NB4 (cell line): ENCODE data around the gene PRDX4.

Experiments used
- MYC ChIP-seq: IDR thresholded peaks from 2 replicates; pipeline ENCODE4 v1.6.1; 2011; ENCODE audit warnings: low read depth, low read length
- POLR2A ChIP-seq: IDR thresholded peaks from 2 replicates; pipeline ENCODE4 v1.6.1; 2011; ENCODE audit warnings: mild to moderate bottlenecking; ENCODE audit not compliant: insufficient read length; ENCODE audit errors: extremely low read depth
- TF ChIP-seq, protein P1 (sequence below): IDR thresholded peaks from one replicate; pipeline ENCODE4 v1.5.1; 2012; ENCODE audit warnings: low read depth, low read length
- TF ChIP-seq, protein P2 (sequence below): IDR thresholded peaks from 2 replicates; pipeline ENCODE4 v1.6.1; 2011; ENCODE audit warnings: low read depth, low read length

- TF ChIP-seq, protein P1, sequence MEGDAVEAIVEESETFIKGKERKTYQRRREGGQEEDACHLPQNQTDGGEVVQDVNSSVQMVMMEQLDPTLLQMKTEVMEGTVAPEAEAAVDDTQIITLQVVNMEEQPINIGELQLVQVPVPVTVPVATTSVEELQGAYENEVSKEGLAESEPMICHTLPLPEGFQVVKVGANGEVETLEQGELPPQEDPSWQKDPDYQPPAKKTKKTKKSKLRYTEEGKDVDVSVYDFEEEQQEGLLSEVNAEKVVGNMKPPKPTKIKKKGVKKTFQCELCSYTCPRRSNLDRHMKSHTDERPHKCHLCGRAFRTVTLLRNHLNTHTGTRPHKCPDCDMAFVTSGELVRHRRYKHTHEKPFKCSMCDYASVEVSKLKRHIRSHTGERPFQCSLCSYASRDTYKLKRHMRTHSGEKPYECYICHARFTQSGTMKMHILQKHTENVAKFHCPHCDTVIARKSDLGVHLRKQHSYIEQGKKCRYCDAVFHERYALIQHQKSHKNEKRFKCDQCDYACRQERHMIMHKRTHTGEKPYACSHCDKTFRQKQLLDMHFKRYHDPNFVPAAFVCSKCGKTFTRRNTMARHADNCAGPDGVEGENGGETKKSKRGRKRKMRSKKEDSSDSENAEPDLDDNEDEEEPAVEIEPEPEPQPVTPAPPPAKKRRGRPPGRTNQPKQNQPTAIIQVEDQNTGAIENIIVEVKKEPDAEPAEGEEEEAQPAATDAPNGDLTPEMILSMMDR = no peak
- TF ChIP-seq POLR2A (no peak), MYC (no peak)
- TF ChIP-seq, protein P2, sequence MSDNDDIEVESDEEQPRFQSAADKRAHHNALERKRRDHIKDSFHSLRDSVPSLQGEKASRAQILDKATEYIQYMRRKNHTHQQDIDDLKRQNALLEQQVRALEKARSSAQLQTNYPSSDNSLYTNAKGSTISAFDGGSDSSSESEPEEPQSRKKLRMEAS = no peak
Measured at GRCh38 chrX:23699636-23700194, 32.4 kb downstream of the PRDX4 start.
